Femur (tissue), 1 donor: ENCODE results near the gene ATP10A.

Experiments
- DNase-seq: peaks from one replicate; pipeline ENCODE4 v3.0.0-alpha.2; 2017

Gene ATP10A

GRCh38 chr15:25691544-25692430 lies 171.3 kb downstream of the ATP10A start:
- no peak for DNase-seq

GRCh38 chr15:25690673-25691543 lies 172.2 kb downstream of the ATP10A start:
- no peak for DNase-seq

- no peak for DNase-seq
Measured at GRCh38 chr15:25689592-25689991, 173.5 kb downstream of the ATP10A start.

GRCh38 chr15:25688166-25688565 lies 175.0 kb downstream of the ATP10A start:
- DNase-seq = no peak

- no peak for DNase-seq
Measured at GRCh38 chr15:25687689-25688088, 175.4 kb downstream of the ATP10A start.

- DNase-seq = no peak
Measured at GRCh38 chr15:25687276-25687675, 175.9 kb downstream of the ATP10A start.

GRCh38 chr15:25686780-25687179 lies 176.3 kb downstream of the ATP10A start:
- DNase-seq = no peak

- no peak for DNase-seq
Measured at GRCh38 chr15:25684521-25685431, 178.4 kb downstream of the ATP10A start.

- no peak for DNase-seq
Measured at GRCh38 chr15:25683911-25684310, 179.2 kb downstream of the ATP10A start.

- no peak for DNase-seq
Measured at GRCh38 chr15:25683415-25683814, 179.7 kb downstream of the ATP10A start.

- peak; percentile 67 for DNase-seq
Measured at GRCh38 chr15:25682340-25682739, 180.8 kb downstream of the ATP10A start.

- no peak for DNase-seq
Measured at GRCh38 chr15:25680686-25681025, 182.5 kb downstream of the ATP10A start.

GRCh38 chr15:25679964-25680685 lies 183.0 kb downstream of the ATP10A start:
- no peak for DNase-seq

GRCh38 chr15:25679492-25679891 lies 183.6 kb downstream of the ATP10A start:
- no peak for DNase-seq

- DNase-seq = no peak
Measured at GRCh38 chr15:25678500-25678855, 184.6 kb downstream of the ATP10A start.

- DNase-seq = no peak
Measured at GRCh38 chr15:25677719-25678499, 185.2 kb downstream of the ATP10A start.

GRCh38 chr15:25676070-25676469 lies 187.1 kb downstream of the ATP10A start:
- no peak for DNase-seq

GRCh38 chr15:25675396-25675795 lies 187.7 kb downstream of the ATP10A start:
- no peak for DNase-seq

- peak; percentile 49 for DNase-seq
Measured at GRCh38 chr15:25674913-25675312, 188.2 kb downstream of the ATP10A start.

GRCh38 chr15:25673972-25674371 lies 189.2 kb downstream of the ATP10A start:
- no peak for DNase-seq

- DNase-seq = no peak
Measured at GRCh38 chr15:25673351-25673750, 189.8 kb downstream of the ATP10A start.
